K562 (cell line): Measurements from ENCODE around the gene TRAF7. TPM values are rescaled to one million over a fixed set of nuclear protein-coding genes. Genes with fewer than 3 reads are reported as not detected.

Source experiments
- ATAC-seq: fragments of 200-7000 bp; cut with Tn5 transposase; 3 replicates; pipeline ENCODE4 v1.9.1; 2020; ENCODE audit warnings: moderate library complexity
- BruUV-seq: library from RNA; stranded (reverse); fragments of 400-500 nt; replicated peaks from 2 replicates; lab custom pipeline; 2021; lab: Mats Ljungman, UMichigan
- CTCF ChIA-PET: fragments of 300-600 bp; formaldehyde crosslinking; extraction: SDS; loops from one replicate; lab custom pipeline; 2021; ENCODE audit warnings: low intra/inter-chr PET ratio; lab: Yijun Ruan, JAX
- POLR2A ChIA-PET: fragments of 300-600, 350-650 bp; sonication (Branson Sonifier 250); formaldehyde crosslinking; extraction: SDS; loops from one replicate; lab custom pipeline; 2021; ENCODE audit warnings: antibody characterized with exemption, inconsistent platforms; lab: Yijun Ruan, JAX
- DNase-seq, 4 experiments: peaks; one replicate each; pipeline versions ENCODE4 v3.0.0 to v3.0.0-alpha.2; 2011 to 2018; ENCODE audit warnings: low spot score in 3 of 4, mixed read lengths in 3 of 4; ENCODE audit errors: extremely low read depth in 1 of 4
- FAIRE-seq: peaks from 2 replicates; lab custom pipeline; 2011; peaks lifted over from hg19 to GRCh38; lab: Jason Lieb, UNC
- H2AFZ ChIP-seq: 2 replicates; pipeline ENCODE4 v1.6.0; 2011; ENCODE audit warnings: low read depth, low read length, control low read depth, inconsistent platforms
- H3K27ac ChIP-seq: fragments of 200-600 bp; 3 replicates; pipeline ENCODE4 v1.8.0; 2011; ENCODE audit warnings: low read depth, mild to moderate bottlenecking, control low read depth, inconsistent platforms, low read length, moderate library complexity, mixed read lengths; ENCODE audit errors: extremely low read depth
- H3K27me3 ChIP-seq, 2 experiments: fragments of 300-600 bp in 1 of 2; 2 replicates in 1 of 2; 3 replicates in 1 of 2; pipeline versions ENCODE4 v1.6.0 to v1.8.0; 2011; ENCODE audit warnings: inconsistent platforms in 2 of 2, low read length in 2 of 2, mild to moderate bottlenecking in 1 of 2, mixed read lengths in 1 of 2, moderate library complexity in 1 of 2; ENCODE audit not compliant: control insufficient read depth in 2 of 2, insufficient read depth in 2 of 2
- H3K36me3 ChIP-seq: fragments of 300-600 bp; 3 replicates; pipeline ENCODE4 v1.8.0; 2011; ENCODE audit warnings: mild to moderate bottlenecking, low read length, inconsistent platforms; ENCODE audit not compliant: control insufficient read depth, insufficient read depth
- H3K4me1 ChIP-seq, 2 experiments: fragments of 200-600 bp in 1 of 2; replicated peaks in 1 of 2; 2 replicates in 1 of 2; 3 replicates in 1 of 2; pipeline versions ENCODE4 v1.5.1 to v1.8.0; 2011; ENCODE audit warnings: inconsistent platforms in 2 of 2, low read length in 2 of 2, mild to moderate bottlenecking in 1 of 2, mixed read lengths in 1 of 2, moderate library complexity in 1 of 2; ENCODE audit not compliant: control insufficient read depth in 2 of 2, insufficient read depth in 2 of 2
- H3K4me2 ChIP-seq: 2 replicates; pipeline ENCODE4 v1.6.1; 2011; ENCODE audit warnings: low read length, control low read depth, inconsistent platforms, mixed read lengths; ENCODE audit not compliant: insufficient read depth
- H3K4me3 ChIP-seq: fragments of 200-600 bp; sonication (generic), shearing (Covaris generic); 2 replicates; pipeline ENCODE4 v1.5.1; 2016; ENCODE audit warnings: control low read depth, inconsistent platforms
- H3K79me2 ChIP-seq: fragments of 200-600 bp; 3 replicates; pipeline ENCODE4 v1.8.0; 2011; ENCODE audit warnings: low read length, inconsistent platforms; ENCODE audit not compliant: control insufficient read depth, insufficient read depth
- H3K9ac ChIP-seq, 2 experiments: 2 replicates each; pipeline versions ENCODE4 v1.6.0 to v1.6.1; 2011; ENCODE audit warnings: low read depth in 2 of 2, low read length in 2 of 2, control low read depth in 1 of 2, inconsistent platforms in 1 of 2, mild to moderate bottlenecking in 1 of 2, mixed read lengths in 1 of 2; ENCODE audit not compliant: insufficient read depth in 1 of 2
- H3K9me1 ChIP-seq: one replicate; pipeline ENCODE4 v1.6.0; 2011; ENCODE audit warnings: inconsistent platforms, mild to moderate bottlenecking, low read length, moderate library complexity; ENCODE audit not compliant: control insufficient read depth, insufficient read depth
- H3K9me3 ChIP-seq: replicated peaks from 2 replicates; pipeline ENCODE4 v1.5.1; 2011; ENCODE audit warnings: low read depth, low read length, inconsistent platforms; ENCODE audit not compliant: control insufficient read depth, insufficient read depth
- H4K20me1 ChIP-seq: replicated peaks from 2 replicates; pipeline ENCODE4 v1.6.1; 2011; ENCODE audit warnings: low read length, inconsistent platforms, mixed read lengths; ENCODE audit not compliant: control insufficient read depth, insufficient read depth
- CEBPG ChIP-seq, 3 experiments: fragments of 200-800 bp in 1 of 3; sonication (Bioruptor generic) in 1 of 3; sonication (generic) in 1 of 3; formaldehyde crosslinking in 1 of 3; IDR thresholded peaks in 2 of 3; conservative IDR thresholded peaks in 1 of 3; 2 replicates each; pipeline versions ENCODE4 v1.6.1 to v1.8.0; 2016 to 2022; ENCODE audit warnings: missing compliant biosample characterization in 2 of 3, missing genetic modification characterization in 2 of 3, mild to moderate bottlenecking in 1 of 3, missing genetic modification reagents in 1 of 3
- POLR2G ChIP-seq: fragments of 200-400 bp; formaldehyde crosslinking; IDR thresholded peaks from 2 replicates; pipeline ENCODE4 v1.6.1; 2017; ENCODE audit warnings: low read depth, mild to moderate bottlenecking, antibody characterized with exemption, low read length, moderate library complexity
- RBFOX2 ChIP-seq: fragments of 200-400 bp; formaldehyde crosslinking; IDR thresholded peaks from 2 replicates; pipeline ENCODE4 v1.6.1; 2017; ENCODE audit warnings: low read depth, mild to moderate bottlenecking, low read length, moderate library complexity
- SMAD4 ChIP-seq: fragments of 250-450 bp; sonication (Bioruptor Pico); conservative IDR thresholded peaks from 2 replicates; pipeline ENCODE4 v1.8.0; 2021; ENCODE audit warnings: inconsistent platforms, mild to moderate bottlenecking, moderate library complexity
- U2AF1 ChIP-seq: fragments of 200-400 bp; formaldehyde crosslinking; optimal IDR thresholded peaks from 2 replicates; pipeline ENCODE3; 2017; ENCODE audit warnings: mild to moderate bottlenecking, low read depth, low read length, moderate library complexity
- ZNF146 ChIP-seq: IDR thresholded peaks from one replicate; pipeline ENCODE4 v1.6.1; 2018; ENCODE audit warnings: missing compliant biosample characterization; ENCODE audit not compliant: unreplicated experiment
- WGBS: fragments of 100-300 bp; shearing (Covaris generic); methylation state at CpG from one replicate; pipeline ENCODE4 v1.1.6; 2016; ENCODE audit warnings: low coverage, mixed read lengths; ENCODE audit not compliant: insufficient coverage; ENCODE audit errors: missing lambda C conversion rate; 5-methylcytosine and 5-hydroxymethylcytosine counted together
- in situ Hi-C: fragments of 300-500 bp; cut with MboI; formaldehyde crosslinking; loops from 4 replicates; pipeline ENCODE4 v1.15.0; 2018; ENCODE audit warnings: inconsistent platforms, mixed read lengths
- intact Hi-C: fragments of 100-400 bp; cut with micrococcal nuclease; formaldehyde crosslinking; loops from 2 replicates; pipeline ENCODE4 v1.14.2; 2022
- polyA plus RNA-seq, 8 experiments: library from polyadenylated mRNA; depleted of rRNA in 4 of 8; stranded (reverse) in 5 of 8; unstranded in 3 of 8; fragments of >200 nt; fragmentation: Nextera tagmentation in 2 of 8; fragmentation: Illumina TruSeq in 1 of 8; extraction: Ambion mirVana in 2 of 8; extraction: Trizol in 1 of 8; gene quantifications; 2 replicates each; pipeline versions ENCODE4 v1.2.1 to v1.2.3, GENCODE V29; 2011 to 2014; ENCODE audit warnings: inconsistent platforms in 1 of 8, missing spikeins in 1 of 8
- total RNA-seq, 7 experiments: library from RNA; depleted of rRNA in 6 of 7; stranded (reverse); fragments of >200 nt in 6 of 7; fragmentation: Illumina TruSeq in 2 of 7; extraction: Trizol in 2 of 7; gene quantifications; 2 replicates each; pipeline versions ENCODE4 v1.2.1 to v1.2.3, GENCODE V29; 2011 to 2021; ENCODE audit warnings: low replicate concordance in 1 of 7
- TF ChIP-seq, protein P1 (sequence below): fragments of 450-650 bp; IDR thresholded peaks from 2 replicates; pipeline ENCODE4 v1.6.1; 2016; ENCODE audit warnings: missing biosample characterization, missing genetic modification characterization

Gene TRAF7
- total and polyA plus RNA-seq, 9 of the 15 experiments (the other 6 are each of a cell fraction or from before 2014, with no cell fraction given) = 1.1 to 113 (median 41.6) TPM

- no peak for TF ChIP-seq U2AF1
Measured at GRCh38 chr16:2206420-2206779, 50.8 kb downstream of the TRAF7 start (continued).

DNA sequence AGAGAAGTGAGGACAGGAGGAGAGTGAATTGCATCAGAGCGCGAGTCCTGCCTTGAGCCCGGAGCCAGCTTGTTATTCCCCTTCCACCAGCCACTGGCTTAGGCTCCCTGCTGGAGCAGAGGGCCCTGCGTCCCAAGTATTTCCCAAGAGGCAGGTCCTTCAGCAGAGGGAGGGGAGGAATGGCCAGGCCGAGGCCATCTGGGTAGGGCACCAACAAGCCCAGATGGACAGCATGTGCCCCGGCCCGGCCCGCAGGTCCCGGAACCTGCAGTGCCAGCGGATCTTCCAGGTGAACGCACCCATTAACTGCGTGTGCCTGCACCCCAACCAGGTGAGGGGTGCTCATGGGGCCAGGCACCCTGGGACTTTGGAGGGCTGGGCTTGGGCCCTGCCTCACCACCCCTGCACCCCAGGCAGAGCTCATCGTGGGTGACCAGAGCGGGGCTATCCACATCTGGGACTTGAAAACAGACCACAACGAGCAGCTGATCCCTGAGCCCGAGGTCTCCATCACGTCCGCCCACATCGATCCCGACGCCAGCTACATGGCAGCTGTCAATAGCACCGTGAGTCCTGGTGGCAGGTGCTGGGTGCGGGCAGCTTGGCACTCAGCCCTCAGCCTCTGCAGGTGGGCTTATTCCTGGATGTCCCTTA lies 51.3 kb downstream of the TRAF7 start:
- Histone ChIP-seq H3K9me3 (no peaks in the 10 kb centered on the region), H3K9me1 (no peaks in the 10 kb centered on the region), H4K20me1 (peaks cover 8% of the 10 kb centered on the region), H3K79me2 (peaks cover 47% of the 10 kb centered on the region), H3K36me3 (peaks cover 42% of the 10 kb centered on the region; the same call in 1 of the 3 replicates), H3K9ac (peak overlapping the region; percentile 92 to 96; a peak in 3 of 4 replicates), H2AFZ (no peak overlapping the region), H3K4me2 (peak overlapping the region; percentile 92), H3K4me1 (peaks cover 22 to 77% of the 10 kb centered on the region in 2 experiments), H3K27me3 (no peaks in the 10 kb centered on the region), H3K4me3 (peak overlapping the region; percentile 84), H3K27ac (no peak overlapping the region; the same call in 2 of the 3 replicates)
- POLR2A ChIA-PET = interaction anchor here (0.9 to 1.4 kb wide), 5 partner anchors 7 to 51 kb away, joined by 4 to 7 read pairs (median 6); partner anchors contain the start of genes ECI1, PGP and TRAF7
- BruUV-seq = no TSS peak
- ATAC-seq (no peak), DNase-seq (no peak), FAIRE-seq (no peak)
- in situ Hi-C loops = no loop called here
- intact Hi-C loops = no loop called here
- CTCF ChIA-PET = no interaction called here
- 92% methylated on average over 15 of the region's 23 CpGs for WGBS
- TF ChIP-seq, protein P1, sequence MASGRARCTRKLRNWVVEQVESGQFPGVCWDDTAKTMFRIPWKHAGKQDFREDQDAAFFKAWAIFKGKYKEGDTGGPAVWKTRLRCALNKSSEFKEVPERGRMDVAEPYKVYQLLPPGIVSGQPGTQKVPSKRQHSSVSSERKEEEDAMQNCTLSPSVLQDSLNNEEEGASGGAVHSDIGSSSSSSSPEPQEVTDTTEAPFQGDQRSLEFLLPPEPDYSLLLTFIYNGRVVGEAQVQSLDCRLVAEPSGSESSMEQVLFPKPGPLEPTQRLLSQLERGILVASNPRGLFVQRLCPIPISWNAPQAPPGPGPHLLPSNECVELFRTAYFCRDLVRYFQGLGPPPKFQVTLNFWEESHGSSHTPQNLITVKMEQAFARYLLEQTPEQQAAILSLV (tag) = no peak
- TF ChIP-seq RBFOX2 = peak; percentile 65
- peak; percentile 61; the same call in 1 of the 2 replicates for TF ChIP-seq CEBPG (CRISPR knock-in tag; IDR thresholded peaks at IDR 0.05)
- TF ChIP-seq CEBPG (tag; conservative IDR thresholded peaks at IDR 0.05 in 1 of 2, IDR thresholded peaks at IDR 0.05 in 1 of 2) = no peak
- TF ChIP-seq ZNF146 (CRISPR knock-in tag) = no peak
- TF ChIP-seq POLR2G = peak; percentile 62
- 0 out of 2 replicates have a peak, but pooled peaks have one; percentile 16 for TF ChIP-seq SMAD4 (CRISPR knock-in tag)
